Measurements from ENCODE around the gene POLR1G. TPM values are rescaled to one million over a fixed set of nuclear protein-coding genes. Genes with fewer than 3 reads are reported as not detected.

POLR1G gene
- total and polyA plus RNA-seq, 4 donors, result 1.9 to 3.9 (median 3.6) TPM

GRCh38 chr19:45439190-45439568 is 32.7 kb downstream of the POLR1G start:
- no peak for ATAC-seq (ENCODE audit: low FRiP score)
- no peaks in the 10 kb centered on the region for H3K36me3 ChIP-seq (ENCODE audit: control insufficient read depth in 1 of 2, insufficient read depth in 2 of 2, low read length in 1 of 2)
- H3K4me3 ChIP-seq (ENCODE audit: low read length in 2 of 2), result no peak overlapping the region
- no peaks in the 10 kb centered on the region for H3K4me1 ChIP-seq (ENCODE audit: control insufficient read depth in 1 of 2, insufficient read depth in 2 of 2, low read length in 2 of 2)
- no peaks in the 10 kb centered on the region for H3K27me3 ChIP-seq (ENCODE audit: control insufficient read depth in 1 of 2, insufficient read depth in 2 of 2, low read length in 1 of 2)
- WGBS, 2 donors, result 25 to 26% methylated on average over 10 of the region's 10 CpGs
- DNase-seq, result no peak
- H3K27ac ChIP-seq (ENCODE audit: low read depth in 1 of 2, low read length in 2 of 2), result no peak overlapping the region
- intact Hi-C loops (cut with DNase I), result loop anchor here (1.0 kb wide), 2 partner anchors 11 to 40 kb away; no protein-coding TSS in a partner anchor
- H3K9me3 ChIP-seq (ENCODE audit: control insufficient read depth, low read length), result no peaks in the 10 kb centered on the region

- intact Hi-C loops (cut with DNase I), result loop anchor here (1.0 kb wide), 2 partner anchors 11 to 40 kb away; no protein-coding TSS in a partner anchor
- peak; percentile 76 for ATAC-seq (ENCODE audit: low FRiP score)
- Histone ChIP-seq H3K9me3 (ENCODE audit: control insufficient read depth, low read length) (no peaks in the 10 kb centered on the region), H3K36me3 (ENCODE audit: control insufficient read depth in 1 of 2, insufficient read depth in 2 of 2, low read length in 1 of 2) (no peaks in the 10 kb centered on the region), H3K4me3 (ENCODE audit: low read length in 2 of 2) (peak overlapping the region; percentile 31 to 46), H3K4me1 (ENCODE audit: control insufficient read depth in 1 of 2, insufficient read depth in 2 of 2, low read length in 2 of 2) (no peaks in the 10 kb centered on the region), H3K27ac (ENCODE audit: low read depth in 1 of 2, low read length in 2 of 2) (peak overlapping the region in 1 of 2 donors; percentile 87), H3K27me3 (ENCODE audit: control insufficient read depth in 1 of 2, insufficient read depth in 2 of 2, low read length in 1 of 2) (no peaks in the 10 kb centered on the region)
- 0 to 1% methylated on average over 57 to 78 of the region's 78 CpGs for WGBS, 2 donors
- peak; percentile 92 to 97 for DNase-seq
Observed at GRCh38 chr19:45439569-45440258, 33.3 kb downstream of the POLR1G start.

DNA sequence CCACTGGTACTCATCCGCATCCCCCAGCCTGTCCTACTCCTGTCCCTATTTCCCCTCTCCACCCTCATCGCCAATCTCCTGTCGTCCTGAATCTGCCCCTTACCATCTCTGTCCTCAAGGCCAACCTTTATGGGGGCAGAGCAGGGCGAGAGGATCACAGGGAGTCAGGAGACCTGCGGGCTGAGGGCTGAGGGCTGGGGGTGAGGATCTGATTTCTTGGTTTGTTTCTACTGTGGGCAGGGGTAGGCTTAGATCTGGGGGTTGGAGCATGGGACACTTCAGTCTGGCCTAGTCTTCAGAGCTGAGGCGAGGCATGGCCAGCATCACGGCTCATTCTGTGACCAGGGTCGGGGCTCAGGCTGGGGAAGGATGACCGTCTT is 33.8 kb downstream of the POLR1G start:
- Histone ChIP-seq H3K27me3 (ENCODE audit: control insufficient read depth in 1 of 2, insufficient read depth in 2 of 2, low read length in 1 of 2) (no peaks in the 10 kb centered on the region), H3K27ac (ENCODE audit: low read depth in 1 of 2, low read length in 2 of 2) (peak overlapping the region in 1 of 2 donors; percentile 87), H3K9me3 (ENCODE audit: control insufficient read depth, low read length) (no peaks in the 10 kb centered on the region), H3K36me3 (ENCODE audit: control insufficient read depth in 1 of 2, insufficient read depth in 2 of 2, low read length in 1 of 2) (no peaks in the 10 kb centered on the region), H3K4me1 (ENCODE audit: control insufficient read depth in 1 of 2, insufficient read depth in 2 of 2, low read length in 2 of 2) (no peaks in the 10 kb centered on the region), H3K4me3 (ENCODE audit: low read length in 2 of 2) (no peak overlapping the region)
- WGBS, 2 donors, result 53% methylated on average over 9 of the region's 9 CpGs
- no peak for DNase-seq
- intact Hi-C loops (cut with DNase I), result no loop called here
- ATAC-seq (ENCODE audit: low FRiP score), result no peak

GRCh38 chr19:45440873-45441654 is 34.6 kb downstream of the POLR1G start:
- H3K9me3 ChIP-seq (ENCODE audit: control insufficient read depth, low read length), result no peaks in the 10 kb centered on the region
- intact Hi-C loops (cut with DNase I), result no loop called here
- ATAC-seq (ENCODE audit: low FRiP score) (no peak), DNase-seq (no peak)
- no peaks in the 10 kb centered on the region for H3K4me1 ChIP-seq (ENCODE audit: control insufficient read depth in 1 of 2, insufficient read depth in 2 of 2, low read length in 2 of 2)
- no peaks in the 10 kb centered on the region for H3K36me3 ChIP-seq (ENCODE audit: control insufficient read depth in 1 of 2, insufficient read depth in 2 of 2, low read length in 1 of 2)
- 88 to 91% methylated on average over 9 of the region's 9 CpGs for WGBS, 2 donors
- peak overlapping the region in 1 of 2 donors; percentile 87 for H3K27ac ChIP-seq (ENCODE audit: low read depth in 1 of 2, low read length in 2 of 2)
- no peak overlapping the region for H3K4me3 ChIP-seq (ENCODE audit: low read length in 2 of 2)
- no peaks in the 10 kb centered on the region for H3K27me3 ChIP-seq (ENCODE audit: control insufficient read depth in 1 of 2, insufficient read depth in 2 of 2, low read length in 1 of 2)

DNA sequence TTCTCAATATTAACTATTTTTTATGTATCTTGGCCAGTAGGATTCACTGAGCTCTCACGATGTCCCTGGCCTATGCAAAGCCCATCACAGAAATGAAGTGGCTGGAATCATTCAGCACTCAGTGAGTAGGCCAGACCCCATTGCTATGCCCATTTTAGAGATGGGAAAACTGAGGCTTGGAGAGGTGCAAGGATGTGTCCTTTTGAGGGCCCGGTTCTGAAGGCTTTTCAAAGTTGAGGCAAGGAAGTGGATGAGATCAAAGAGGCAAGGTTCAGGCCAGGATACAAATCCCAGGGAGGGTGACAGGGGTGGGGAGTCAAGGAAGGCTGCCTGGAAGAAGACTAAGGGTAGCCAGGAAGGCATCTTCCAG is 35.9 kb downstream of the POLR1G start:
- 84 to 98% methylated on average over 2 of the region's 2 CpGs for WGBS, 2 donors
- intact Hi-C loops (cut with DNase I), result no loop called here

DNA sequence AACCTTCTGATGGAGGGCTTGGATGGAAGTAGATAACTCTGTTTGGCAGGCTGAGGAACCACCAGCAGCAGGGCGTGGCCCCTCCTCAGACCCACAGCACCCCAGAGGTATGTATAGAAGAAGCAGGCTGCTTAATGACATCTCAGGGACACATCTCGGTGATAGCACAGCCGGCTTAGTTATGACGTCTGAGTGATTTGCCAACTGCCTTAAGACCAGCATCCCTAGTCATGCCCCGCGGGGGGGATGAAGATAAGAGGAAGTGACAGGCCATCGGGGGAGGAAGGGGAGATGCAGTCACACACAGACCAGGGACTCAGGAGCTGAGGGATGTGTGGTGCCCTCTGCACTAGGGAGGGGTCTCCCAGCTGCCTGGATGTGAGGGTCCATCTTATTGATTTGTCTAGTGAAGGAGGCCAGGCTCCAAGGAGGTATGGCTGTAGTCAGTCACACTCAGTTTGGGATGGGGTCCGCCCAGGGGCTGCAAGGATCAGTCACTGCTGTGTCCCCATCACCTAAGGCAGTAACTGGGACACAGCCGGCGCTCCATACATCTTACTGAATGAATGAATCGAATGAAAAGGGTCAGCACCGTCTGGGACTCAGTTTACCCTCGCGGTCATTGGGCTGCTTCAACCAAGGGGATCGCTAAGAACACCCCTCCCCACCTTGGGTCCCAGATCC is 36.5 kb downstream of the POLR1G start:
- Histone ChIP-seq H3K36me3 (ENCODE audit: control insufficient read depth in 1 of 2, insufficient read depth in 2 of 2, low read length in 1 of 2) (no peaks in the 10 kb centered on the region), H3K4me3 (ENCODE audit: low read length in 2 of 2) (no peak overlapping the region), H3K27ac (ENCODE audit: low read depth in 1 of 2, low read length in 2 of 2) (peak overlapping the region in 1 of 2 donors; percentile 79), H3K27me3 (ENCODE audit: control insufficient read depth in 1 of 2, insufficient read depth in 2 of 2, low read length in 1 of 2) (no peaks in the 10 kb centered on the region), H3K9me3 (ENCODE audit: control insufficient read depth, low read length) (no peaks in the 10 kb centered on the region), H3K4me1 (ENCODE audit: control insufficient read depth in 1 of 2, insufficient read depth in 2 of 2, low read length in 2 of 2) (no peaks in the 10 kb centered on the region)
- DNase-seq, result peak; percentile 80 to 85
- ATAC-seq (ENCODE audit: low FRiP score), result no peak
- intact Hi-C loops (cut with DNase I), result no loop called here
- WGBS, 2 donors, result 25 to 27% methylated on average over 15 of the region's 15 CpGs

More for the DNA sequence above, 35.9 kb downstream of the POLR1G start:
- Histone ChIP-seq H3K4me1 (ENCODE audit: control insufficient read depth in 1 of 2, insufficient read depth in 2 of 2, low read length in 2 of 2) (no peaks in the 10 kb centered on the region), H3K27ac (ENCODE audit: low read depth in 1 of 2, low read length in 2 of 2) (peak overlapping the region in 1 of 2 donors; percentile 45), H3K4me3 (ENCODE audit: low read length in 2 of 2) (no peak overlapping the region), H3K9me3 (ENCODE audit: control insufficient read depth, low read length) (no peaks in the 10 kb centered on the region), H3K36me3 (ENCODE audit: control insufficient read depth in 1 of 2, insufficient read depth in 2 of 2, low read length in 1 of 2) (no peaks in the 10 kb centered on the region), H3K27me3 (ENCODE audit: control insufficient read depth in 1 of 2, insufficient read depth in 2 of 2, low read length in 1 of 2) (no peaks in the 10 kb centered on the region)
- ATAC-seq (ENCODE audit: low FRiP score) (no peak), DNase-seq (no peak)

DNA sequence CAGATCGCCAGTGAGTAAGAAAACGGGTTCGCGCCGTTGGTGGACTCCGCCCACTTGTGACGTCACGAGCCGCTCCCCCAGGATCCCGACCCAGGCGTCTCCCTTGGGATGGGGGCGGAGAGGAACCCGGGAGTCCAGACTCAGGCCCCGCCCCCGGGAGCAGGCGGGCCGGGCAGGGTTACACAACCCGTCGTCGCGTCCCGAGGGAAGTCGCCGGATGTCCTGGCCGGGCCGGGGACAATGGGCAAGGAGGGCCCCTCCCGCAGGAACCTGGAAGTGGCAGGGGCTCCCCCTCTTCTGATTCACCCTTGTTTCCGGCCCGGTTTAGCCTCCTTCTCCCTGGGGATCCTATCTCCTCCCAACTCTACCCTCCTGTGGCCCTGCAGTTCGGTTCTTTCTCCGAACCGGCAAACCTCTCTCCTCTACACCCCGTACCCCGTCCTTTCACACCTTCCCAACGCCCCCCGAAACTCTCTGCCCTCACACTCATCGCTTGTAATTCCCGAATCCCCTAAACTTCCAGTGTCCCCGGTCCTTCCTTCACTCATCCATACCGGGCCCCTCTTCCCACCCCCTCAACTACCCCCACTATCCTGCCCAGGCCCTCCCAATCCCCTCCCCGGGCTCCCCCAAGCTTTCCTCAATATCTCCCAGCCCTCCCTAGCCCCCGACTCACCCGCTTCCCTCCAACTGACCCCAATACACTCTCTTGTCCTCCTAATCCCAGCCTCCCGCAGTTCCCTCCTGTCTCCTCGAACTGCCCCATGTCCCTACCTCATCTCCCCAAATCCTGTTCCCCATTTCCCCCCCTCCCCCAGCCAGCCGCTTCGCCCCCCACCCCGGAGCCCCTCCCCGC is 37.2 kb downstream of the POLR1G start:
- WGBS, 2 donors, result 1% methylated on average over 44 to 49 of the region's 49 CpGs
- Histone ChIP-seq H3K4me3 (ENCODE audit: low read length in 2 of 2) (peak overlapping the region; percentile 36 to 56), H3K27ac (ENCODE audit: low read depth in 1 of 2, low read length in 2 of 2) (peak overlapping the region; percentile 78 to 94), H3K27me3 (ENCODE audit: control insufficient read depth in 1 of 2, insufficient read depth in 2 of 2, low read length in 1 of 2) (no peaks in the 10 kb centered on the region), H3K4me1 (ENCODE audit: control insufficient read depth in 1 of 2, insufficient read depth in 2 of 2, low read length in 2 of 2) (no peaks in the 10 kb centered on the region), H3K36me3 (ENCODE audit: control insufficient read depth in 1 of 2, insufficient read depth in 2 of 2, low read length in 1 of 2) (no peaks in the 10 kb centered on the region), H3K9me3 (ENCODE audit: control insufficient read depth, low read length) (no peaks in the 10 kb centered on the region)
- ATAC-seq (ENCODE audit: low FRiP score) (peak; percentile 91), DNase-seq (peak; percentile 97 to 100)
- intact Hi-C loops (cut with DNase I), result no loop called here
